Duodenal mucosa (tissue), 2 donors: ENCODE data around the gene IRS1.
A peak's percentile ranks its signal among the peaks of the same experiment; 100 is the strongest.
"Not testable (repeated sequence)": the region's sequence is repeated elsewhere in the genome, so short reads cannot be mapped to it uniquely, and the experiment has no call there.

ENCODE experiments used
- H3K27ac ChIP-seq: one replicate; pipeline ENCODE4 v1.7.0; 2013; ENCODE audit warnings: low read depth, low read length
- H3K27me3 ChIP-seq, 2 donors: one replicate each; pipeline ENCODE4 v1.7.0; 2013; ENCODE audit warnings: low read length in 2 of 2, control low read depth in 1 of 2; ENCODE audit not compliant: insufficient read depth in 2 of 2, control insufficient read depth in 1 of 2
- H3K36me3 ChIP-seq, 2 donors: one replicate each; pipeline ENCODE4 v1.7.0; 2013; ENCODE audit warnings: low read length in 2 of 2, control low read depth in 1 of 2; ENCODE audit not compliant: insufficient read depth in 2 of 2, control insufficient read depth in 1 of 2
- H3K4me1 ChIP-seq, 2 donors: one replicate each; pipeline ENCODE4 v1.7.0; 2013; ENCODE audit warnings: low read length in 2 of 2, control low read depth in 1 of 2; ENCODE audit not compliant: insufficient read depth in 2 of 2, control insufficient read depth in 1 of 2
- H3K4me3 ChIP-seq, 2 donors: one replicate each; pipeline ENCODE4 v1.7.0; 2013; ENCODE audit warnings: low read length in 2 of 2, low read depth in 1 of 2
- H3K9ac ChIP-seq, 2 donors: one replicate each; pipeline ENCODE4 v1.7.0; 2013; ENCODE audit warnings: low read length in 2 of 2, low read depth in 1 of 2
- H3K9me3 ChIP-seq, 2 donors: one replicate each; pipeline ENCODE4 v1.7.0; 2013; ENCODE audit warnings: low read length in 2 of 2, control low read depth in 1 of 2; ENCODE audit not compliant: control insufficient read depth in 1 of 2

Gene IRS1

DNA sequence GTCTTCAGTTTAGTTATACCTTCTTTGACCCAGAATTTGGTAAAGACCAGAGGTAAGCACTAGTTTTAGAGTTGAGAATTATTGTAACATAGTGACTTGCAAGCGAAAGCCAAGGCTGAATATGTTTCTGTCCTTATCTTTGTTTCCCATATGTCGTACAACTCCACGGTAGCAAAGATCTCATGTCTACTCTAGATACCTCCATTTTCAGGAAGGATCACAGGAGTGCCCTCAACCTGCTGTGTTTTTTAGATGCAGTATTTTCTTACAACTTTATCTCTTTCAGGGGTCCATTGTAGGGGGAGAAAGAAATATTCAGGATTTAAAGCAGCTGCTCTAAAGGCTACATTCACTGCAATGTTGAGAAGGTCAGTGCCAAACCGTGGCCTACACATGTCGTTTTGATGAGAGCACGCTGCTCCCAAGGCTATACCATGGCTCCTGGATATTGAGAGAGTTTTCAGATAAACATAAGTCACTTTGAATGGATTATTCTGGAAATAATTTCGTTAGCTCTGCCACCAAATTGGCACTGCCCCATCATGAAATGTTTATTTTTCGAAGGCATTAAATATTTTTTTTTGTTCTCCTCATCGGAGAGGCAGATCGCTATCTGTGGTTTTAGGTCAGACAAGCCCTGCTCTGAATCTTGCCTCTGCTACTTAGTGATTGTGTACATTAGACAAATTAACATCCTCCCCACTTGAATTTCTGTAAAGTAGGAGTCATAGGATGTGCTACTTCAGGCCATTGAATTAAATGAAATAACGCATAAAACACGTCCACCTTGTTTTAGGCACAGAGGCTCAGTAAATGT, 38.4 kb upstream of the IRS1 start:
- Histone ChIP-seq H3K9ac (no peak overlapping the region), H3K27me3 (no peaks in the 10 kb centered on the region), H3K4me1 (peaks cover 19 to 31% of the 10 kb centered on the region in 2 donors), H3K4me3 (peak overlapping the region in 1 of 2 donors; percentile 91), H3K9me3 (no peaks in the 10 kb centered on the region), H3K36me3 (peaks cover 4 to 7% of the 10 kb centered on the region in 2 donors), H3K27ac (no peak overlapping the region)

DNA sequence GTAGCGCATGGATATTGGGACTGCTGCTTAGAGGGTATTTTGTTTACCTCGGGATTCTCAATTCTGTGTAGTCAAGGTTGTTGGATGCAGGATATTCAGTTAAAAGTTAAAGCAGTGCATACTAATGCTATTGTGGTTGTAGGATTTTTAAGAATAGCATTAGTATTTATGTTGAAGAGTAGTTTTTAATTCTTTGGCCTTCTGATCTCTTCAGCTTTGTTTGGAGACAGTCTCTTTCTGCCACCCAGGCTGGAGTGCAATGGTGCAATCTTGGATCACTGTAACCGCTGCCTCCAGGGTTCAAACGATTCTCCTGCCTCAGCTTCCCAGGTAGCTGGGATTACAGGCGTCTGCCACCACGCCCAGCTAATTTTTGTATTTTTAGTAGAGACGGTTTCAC, 37.7 kb upstream of the IRS1 start:
- Histone ChIP-seq H3K27me3 (no peaks in the 10 kb centered on the region), H3K36me3 (peaks cover 4 to 7% of the 10 kb centered on the region in 2 donors), H3K9ac (peak overlapping the region; percentile 21 to 98), H3K9me3 (no peaks in the 10 kb centered on the region), H3K27ac (peak overlapping the region; percentile 100), H3K4me3 (peak overlapping the region; percentile 86 to 91), H3K4me1 (peaks cover 19 to 31% of the 10 kb centered on the region in 2 donors)

DNA sequence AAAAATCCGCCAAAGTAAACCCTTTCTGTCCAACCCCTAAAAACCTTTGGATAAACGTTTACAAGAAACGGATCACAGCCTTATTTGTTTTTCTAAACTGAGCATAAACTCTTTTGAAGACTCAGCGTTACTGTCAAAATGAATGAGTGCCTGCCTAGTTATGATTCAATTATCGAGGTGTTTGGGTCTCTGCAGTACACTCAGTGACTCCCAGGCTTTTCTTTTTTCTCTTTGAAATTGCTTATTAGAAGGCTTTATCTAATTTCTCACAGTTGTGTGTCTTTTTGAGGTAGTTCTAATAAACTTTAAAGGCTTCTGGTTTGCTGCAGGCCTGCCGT, 36.9 kb upstream of the IRS1 start:
- peak overlapping the region; percentile 97 to 98 for H3K9ac ChIP-seq
- H3K27me3 ChIP-seq: no peaks in the 10 kb centered on the region
- peak overlapping the region; percentile 86 to 91 for H3K4me3 ChIP-seq
- peaks cover 4 to 5% of the 10 kb centered on the region in 2 donors for H3K36me3 ChIP-seq
- H3K27ac ChIP-seq: peak overlapping the region; percentile 100
- peaks cover 19 to 31% of the 10 kb centered on the region in 2 donors for H3K4me1 ChIP-seq
- H3K9me3 ChIP-seq: no peaks in the 10 kb centered on the region

DNA sequence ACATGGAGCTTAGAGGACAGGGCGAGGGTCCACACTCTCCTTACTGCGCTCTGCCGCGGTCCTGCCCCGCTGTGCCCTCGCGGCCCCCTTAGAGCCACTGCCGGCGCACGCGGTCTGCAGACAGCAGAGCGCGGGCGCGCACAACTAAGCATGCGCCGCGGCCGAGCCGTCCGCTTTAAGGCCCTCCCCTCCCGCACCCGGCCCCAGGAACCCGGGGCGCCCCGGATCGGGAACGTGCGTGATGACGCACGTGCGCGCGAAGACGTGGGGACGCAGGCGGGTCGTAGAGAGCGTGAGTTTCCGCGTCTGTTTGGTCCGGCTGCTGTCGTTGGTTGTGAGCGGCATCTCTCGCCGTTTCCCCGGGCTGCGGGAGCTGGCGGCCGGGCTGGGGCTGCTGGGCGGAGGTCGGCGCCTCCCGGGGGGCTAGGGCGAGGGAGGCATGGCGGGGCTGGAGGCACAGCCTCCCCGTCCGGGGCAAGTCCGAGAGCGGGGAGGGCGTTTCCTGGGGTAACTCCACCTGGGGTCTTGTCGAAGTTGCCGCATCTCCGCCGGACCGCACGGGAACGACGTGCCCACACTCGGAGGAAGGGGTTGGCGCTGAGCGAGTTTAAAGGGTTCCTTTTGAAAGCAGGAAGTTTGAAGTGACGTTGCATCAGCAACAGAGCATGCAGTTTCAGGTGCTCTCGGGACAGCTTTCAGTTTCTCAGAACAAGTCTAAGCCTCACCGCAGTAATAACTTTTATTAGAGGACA, 36.4 kb upstream of the IRS1 start, which contains the start of gene RHBDD1:
Gene RHBDD1 (plus strand): TSS at position 259 of the 752 bp plus-strand sequence. CDS start 28,640 bp downstream, outside the sequence.
- H3K27me3 ChIP-seq: no peaks in the 10 kb centered on the region
- H3K9me3 ChIP-seq: no peaks in the 10 kb centered on the region
- peak within 1 kb of the TSS; percentile 97 to 98 for H3K9ac ChIP-seq
- peaks cover 19 to 31% of the 10 kb centered on the region in 2 donors for H3K4me1 ChIP-seq
- H3K36me3 ChIP-seq: peaks cover 2 to 4% of the 10 kb centered on the region in 2 donors
- peak within 1 kb of the TSS; percentile 100 for H3K27ac ChIP-seq
- H3K4me3 ChIP-seq: peak within 1 kb of the TSS; percentile 86 to 91

DNA sequence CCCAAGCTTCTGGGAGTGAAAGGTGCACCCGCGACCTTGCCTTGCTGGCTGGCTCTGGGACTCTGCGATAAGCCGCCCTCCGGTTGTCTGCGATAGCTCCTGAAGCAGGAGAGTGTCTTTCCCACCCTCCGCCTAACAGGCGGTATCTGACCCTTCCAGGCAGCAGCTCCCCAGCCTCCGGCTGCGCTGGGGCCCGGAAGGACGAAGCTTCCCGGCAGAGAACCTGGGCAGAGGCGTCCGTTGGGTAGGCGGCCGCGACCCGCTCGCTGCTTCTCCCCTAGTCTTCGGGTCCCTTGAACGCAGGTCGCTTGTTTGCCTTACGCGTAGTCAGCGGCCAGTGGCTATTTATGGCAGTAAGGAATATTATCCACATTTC, 35.8 kb upstream of the IRS1 start:
- Histone ChIP-seq H3K27ac (peak overlapping the region; percentile 100), H3K36me3 (peaks cover 2 to 3% of the 10 kb centered on the region in 2 donors), H3K9me3 (no peaks in the 10 kb centered on the region), H3K27me3 (no peaks in the 10 kb centered on the region), H3K9ac (peak overlapping the region; percentile 67 to 98), H3K4me1 (peaks cover 19 to 29% of the 10 kb centered on the region in 2 donors), H3K4me3 (peak overlapping the region; percentile 86 to 91)

DNA sequence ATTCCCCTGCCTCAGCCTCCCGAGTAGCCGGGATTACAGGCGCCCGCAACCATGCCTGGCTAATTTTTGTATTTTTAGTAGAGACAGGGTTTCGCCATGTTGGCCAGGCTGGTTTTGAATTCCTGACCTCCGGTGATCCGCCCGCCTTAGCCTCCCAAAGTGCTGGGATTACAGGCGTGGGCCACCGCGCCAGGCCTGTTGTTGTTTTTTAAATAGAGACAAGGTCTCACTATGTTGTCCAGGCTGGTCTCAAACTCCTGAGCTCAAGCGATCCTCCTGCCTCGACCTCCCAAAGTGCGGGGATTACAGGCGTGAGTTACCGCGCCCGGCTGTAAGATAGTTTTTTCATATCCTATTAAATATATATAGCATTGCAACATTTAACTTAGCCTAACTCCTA, 35.3 kb upstream of the IRS1 start:
- H3K9me3 ChIP-seq, H3K27me3 ChIP-seq, H3K36me3 ChIP-seq, H3K27ac ChIP-seq: not testable (repeated sequence)
- Histone ChIP-seq H3K4me3 (peak overlapping the region; percentile 86 to 91), H3K4me1 (peaks cover 19 to 25% of the 10 kb centered on the region in 2 donors), H3K9ac (peak overlapping the region; percentile 67 to 98)

DNA sequence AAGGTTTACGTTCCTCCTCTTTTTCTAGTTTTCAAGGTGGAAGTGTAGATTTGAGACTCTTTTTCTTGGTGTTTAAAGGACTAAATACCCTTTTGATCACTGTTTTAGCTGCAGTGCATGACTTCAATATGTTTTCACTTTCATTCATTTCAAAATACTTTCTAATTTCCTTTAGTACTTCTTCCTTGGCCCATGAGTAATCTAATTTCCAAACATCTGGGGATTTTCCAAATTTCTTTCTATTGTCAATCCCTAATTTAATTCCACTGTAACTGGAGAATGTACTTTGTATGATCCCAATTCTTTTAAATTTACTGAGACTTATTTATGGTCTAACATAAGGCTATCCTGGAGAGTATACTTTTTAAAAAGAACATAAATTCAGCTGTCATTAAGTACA, 32.4 kb upstream of the IRS1 start:
- Histone ChIP-seq H3K4me1 (peaks cover 7 to 9% of the 10 kb centered on the region in 2 donors), H3K27ac (no peak overlapping the region), H3K9me3 (no peaks in the 10 kb centered on the region), H3K36me3 (no peaks in the 10 kb centered on the region), H3K27me3 (no peaks in the 10 kb centered on the region), H3K9ac (no peak overlapping the region), H3K4me3 (no peak overlapping the region)

DNA sequence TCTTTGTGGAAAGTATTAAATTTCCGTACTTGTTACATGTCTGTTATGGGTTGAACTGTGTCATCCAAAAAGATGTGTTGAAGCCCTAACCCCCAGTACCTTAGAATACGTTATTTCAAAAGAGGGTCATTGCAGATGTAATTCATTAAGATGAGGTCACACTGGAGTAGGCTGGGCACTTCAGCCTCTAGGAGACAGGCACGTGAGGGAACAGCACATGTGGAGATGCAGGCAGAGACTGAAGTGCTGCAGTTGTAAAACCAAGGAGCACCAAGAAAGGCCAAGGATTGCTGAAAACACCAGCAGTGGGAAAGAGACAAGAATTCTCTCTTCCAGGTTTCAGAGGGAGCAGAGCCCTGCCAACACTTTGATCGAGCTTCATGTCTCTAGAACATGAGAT, 31.6 kb upstream of the IRS1 start:
- H3K4me3 ChIP-seq: no peak overlapping the region
- H3K27me3 ChIP-seq: no peaks in the 10 kb centered on the region
- H3K9ac ChIP-seq: no peak overlapping the region
- H3K27ac ChIP-seq: no peak overlapping the region
- H3K9me3 ChIP-seq: no peaks in the 10 kb centered on the region
- no peaks in the 10 kb centered on the region for H3K36me3 ChIP-seq
- peaks cover 4 to 5% of the 10 kb centered on the region in 2 donors for H3K4me1 ChIP-seq

DNA sequence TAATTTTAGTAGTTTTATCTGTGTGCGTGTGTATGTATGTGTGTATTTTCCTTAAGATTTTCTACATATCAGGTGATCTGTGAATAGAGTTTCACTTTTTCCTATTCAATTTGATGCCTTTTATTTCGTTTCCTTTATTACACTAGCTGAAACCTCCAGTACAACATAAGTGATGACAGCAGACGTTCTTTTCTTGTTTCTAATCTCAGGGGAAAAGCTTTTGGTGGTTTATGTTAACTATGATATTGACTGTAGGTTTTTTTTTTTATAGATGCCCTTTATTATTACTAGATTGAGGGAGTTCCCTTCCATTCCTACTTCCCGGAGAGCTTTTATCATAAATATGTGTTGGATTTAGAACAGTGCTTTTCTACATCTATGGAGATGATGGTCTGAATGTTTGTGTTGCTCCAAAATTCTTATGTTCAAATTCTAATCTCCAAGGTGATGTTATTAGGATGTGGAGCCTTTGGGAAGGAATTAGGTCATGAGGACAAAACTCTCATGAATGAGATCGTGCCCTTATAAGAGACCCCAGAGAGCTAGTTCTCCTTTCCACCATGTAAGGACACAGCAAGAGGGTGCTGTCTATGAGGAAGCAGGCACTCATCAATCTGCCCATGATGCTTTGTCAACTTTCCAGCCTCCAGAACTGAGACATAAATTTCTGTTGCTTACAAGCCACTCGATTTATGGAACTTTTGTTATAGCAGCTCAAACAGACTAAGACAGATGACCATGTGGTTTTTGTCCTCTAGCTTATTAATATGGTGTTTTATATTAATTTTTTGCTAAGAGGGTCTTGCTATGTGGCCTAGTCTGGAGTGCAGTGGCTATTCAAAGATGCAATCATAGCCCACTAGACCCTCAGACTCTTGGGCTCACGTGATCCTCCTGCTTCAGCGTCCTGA, 30.4 kb upstream of the IRS1 start:
- Histone ChIP-seq H3K36me3 (no peaks in the 10 kb centered on the region), H3K27ac (no peak overlapping the region), H3K9ac (no peak overlapping the region), H3K27me3 (no peaks in the 10 kb centered on the region), H3K4me3 (no peak overlapping the region), H3K4me1 (peaks cover 0 to 4% of the 10 kb centered on the region in 2 donors), H3K9me3 (no peaks in the 10 kb centered on the region)
